HepG2 (cell line): ENCODE results near the gene GINS2. TPM values are rescaled to one million over a fixed set of nuclear protein-coding genes. Genes with fewer than 3 reads are reported as not detected.
A peak's percentile ranks its signal among the peaks of the same experiment; 100 is the strongest.

Experiments used
- ATAC-seq: fragments of 200-7000 bp; cut with Tn5 transposase; 3 replicates; pipeline ENCODE4 v1.9.1; 2020; ENCODE audit warnings: mild to moderate bottlenecking, moderate library complexity
- BruUV-seq: library from RNA; stranded (reverse); fragments of 400-500 nt; replicated peaks from 2 replicates; lab custom pipeline; 2021; lab: Mats Ljungman, UMichigan
- CTCF ChIA-PET: fragments of 300-600 bp; formaldehyde crosslinking; extraction: SDS; loops from one replicate; lab custom pipeline; 2021; ENCODE audit warnings: low total read pairs, inconsistent platforms, low intra/inter-chr PET ratio; lab: Yijun Ruan, JAX
- POLR2A ChIA-PET: fragments of 350-600 bp; sonication (Branson Sonifier 250); formaldehyde crosslinking; loops from one replicate; lab custom pipeline; 2020; ENCODE audit warnings: antibody characterized with exemption, inconsistent platforms; lab: Yijun Ruan, JAX
- DNase-seq: peaks from one replicate; pipeline ENCODE4 v3.0.0-alpha.2; 2015; ENCODE audit warnings: low spot score
- FAIRE-seq: peaks from 3 replicates; lab custom pipeline; 2011; peaks lifted over from hg19 to GRCh38; lab: Jason Lieb, UNC
- H2AFZ ChIP-seq: one replicate; pipeline ENCODE4 v1.6.1; 2011; ENCODE audit warnings: low read length, inconsistent platforms
- H3K27ac ChIP-seq: fragments of 300-600 bp; 3 replicates; pipeline ENCODE4 v1.8.0; 2011; ENCODE audit warnings: mixed run types, mild to moderate bottlenecking, mixed read lengths, low read length, inconsistent platforms; ENCODE audit not compliant: insufficient read depth; ENCODE audit errors: extremely low read length
- H3K27me3 ChIP-seq, 2 experiments: fragments of 200-600 bp in 1 of 2; 2 replicates in 1 of 2; 3 replicates in 1 of 2; pipeline versions ENCODE4 v1.6.0 to v1.8.0; 2011; ENCODE audit warnings: low read length in 2 of 2, mild to moderate bottlenecking in 2 of 2, moderate library complexity in 2 of 2, inconsistent platforms in 1 of 2; ENCODE audit not compliant: insufficient read depth in 2 of 2, control insufficient read depth in 1 of 2
- H3K36me3 ChIP-seq, 2 experiments: fragments of 200-600 bp in 1 of 2; replicated peaks in 1 of 2; 2 replicates in 1 of 2; 3 replicates in 1 of 2; pipeline versions ENCODE4 v1.5.1 to v1.8.0; 2011; ENCODE audit warnings: low read length in 2 of 2, inconsistent platforms in 1 of 2; ENCODE audit not compliant: insufficient read depth in 2 of 2, control insufficient read depth in 1 of 2
- H3K4me1 ChIP-seq: 2 replicates; pipeline ENCODE4 v1.5.1; 2012; ENCODE audit warnings: low read length, inconsistent platforms; ENCODE audit not compliant: insufficient read depth
- H3K4me2 ChIP-seq: 2 replicates; pipeline ENCODE4 v1.6.0; 2011; ENCODE audit warnings: low read depth, low read length, inconsistent platforms
- H3K4me3 ChIP-seq, 3 experiments: fragments of 200-600 bp in 1 of 3; sonication (generic), shearing (Covaris generic) in 1 of 3; replicated peaks in 1 of 3; 2 replicates each; pipeline ENCODE4 v1.5.1; 2011 to 2016; ENCODE audit warnings: low read length in 3 of 3, inconsistent platforms in 2 of 3, low read depth in 2 of 3, mild to moderate bottlenecking in 2 of 3, control low read depth in 1 of 3, mixed read lengths in 1 of 3; ENCODE audit not compliant: insufficient read depth in 1 of 3
- H3K79me2 ChIP-seq: one replicate; pipeline ENCODE4 v1.6.1; 2011; ENCODE audit warnings: low read length, inconsistent platforms; ENCODE audit not compliant: insufficient read depth
- H3K9ac ChIP-seq: 2 replicates; pipeline ENCODE4 v1.6.0; 2011; ENCODE audit warnings: mild to moderate bottlenecking, low read depth, low read length, inconsistent platforms; ENCODE audit not compliant: insufficient read depth
- H3K9me3 ChIP-seq: 2 replicates; pipeline ENCODE4 v1.5.1; 2012; ENCODE audit warnings: mild to moderate bottlenecking, low read length
- H4K20me1 ChIP-seq: 2 replicates; pipeline ENCODE4 v1.6.0; 2011; ENCODE audit warnings: inconsistent platforms, mild to moderate bottlenecking, low read length, moderate library complexity; ENCODE audit not compliant: insufficient read depth
- EHMT2 ChIP-seq: fragments of 200-600 bp; sonication (generic); IDR thresholded peaks from 2 replicates; pipeline ENCODE4 v1.7.0; 2017; ENCODE audit warnings: antibody characterized with exemption, low read depth, low read length, borderline replicate concordance
- ELK4 ChIP-seq: sonication (generic); formaldehyde crosslinking; IDR thresholded peaks from 2 replicates; pipeline ENCODE4 v1.9.0; 2021; ENCODE audit warnings: missing genetic modification reagents, borderline replicate concordance
- ETS1 ChIP-seq: sonication (generic); formaldehyde crosslinking; IDR thresholded peaks from 2 replicates; pipeline ENCODE4 v1.4.0; 2020; ENCODE audit warnings: missing genetic modification reagents
- HNRNPLL ChIP-seq: fragments of 200-400 bp; formaldehyde crosslinking; IDR thresholded peaks from 2 replicates; pipeline ENCODE4 v1.6.1; 2017; ENCODE audit warnings: mild to moderate bottlenecking, low read depth, low read length; ENCODE audit not compliant: poor library complexity, severe bottlenecking
- JUNB ChIP-seq: sonication (generic); formaldehyde crosslinking; IDR thresholded peaks from 2 replicates; pipeline ENCODE4 v1.8.0; 2022; ENCODE audit warnings: missing genetic modification reagents, mild to moderate bottlenecking, borderline replicate concordance
- KDM5A ChIP-seq: fragments of 200-600 bp; sonication (generic); IDR thresholded peaks from 2 replicates; pipeline ENCODE4 v1.7.0; 2018; ENCODE audit warnings: antibody characterized with exemption, mild to moderate bottlenecking, low read length, borderline replicate concordance
- KDM5B ChIP-seq: sonication (generic); formaldehyde crosslinking; IDR thresholded peaks from 2 replicates; pipeline ENCODE4 v1.4.0; 2020; ENCODE audit warnings: missing genetic modification reagents, mild to moderate bottlenecking, borderline replicate concordance
- MLLT10 ChIP-seq: sonication (generic); formaldehyde crosslinking; IDR thresholded peaks from 2 replicates; pipeline ENCODE4 v1.4.0; 2020; ENCODE audit warnings: missing genetic modification reagents
- NPAS2 ChIP-seq: sonication (generic); formaldehyde crosslinking; IDR thresholded peaks from 2 replicates; pipeline ENCODE4 v1.8.0; 2022; ENCODE audit warnings: mild to moderate bottlenecking, missing genetic modification reagents, borderline replicate concordance
- NR0B2 ChIP-seq: sonication (generic); formaldehyde crosslinking; IDR thresholded peaks from 2 replicates; pipeline ENCODE4 v1.4.0; 2020; ENCODE audit warnings: mild to moderate bottlenecking, missing genetic modification reagents
- RBM22 ChIP-seq: fragments of 200-400 bp; formaldehyde crosslinking; optimal IDR thresholded peaks from 2 replicates; pipeline ENCODE3; 2017; ENCODE audit warnings: mild to moderate bottlenecking, low read length, moderate library complexity
- SP2 ChIP-seq: sonication (generic); formaldehyde crosslinking; IDR thresholded peaks from 2 replicates; pipeline ENCODE4 v1.5.1; 2020; ENCODE audit warnings: mild to moderate bottlenecking, missing genetic modification reagents
- TARDBP ChIP-seq: sonication (generic); formaldehyde crosslinking; IDR thresholded peaks from 2 replicates; pipeline ENCODE4 v1.8.0; 2022; ENCODE audit warnings: mild to moderate bottlenecking, missing genetic modification reagents
- TEAD3 ChIP-seq: optimal IDR thresholded peaks from 2 replicates; pipeline ENCODE3; 2016; ENCODE audit warnings: borderline replicate concordance
- TEF ChIP-seq: sonication (generic); formaldehyde crosslinking; IDR thresholded peaks from 2 replicates; pipeline ENCODE4 v1.5.0; 2020; ENCODE audit warnings: missing genetic modification reagents
- ZNF205 ChIP-seq: IDR thresholded peaks from 2 replicates; pipeline ENCODE4 v1.6.1; 2018; ENCODE audit warnings: missing biosample characterization, missing genetic modification reagents
- ZNF570 ChIP-seq: sonication (generic); formaldehyde crosslinking; IDR thresholded peaks from 2 replicates; pipeline ENCODE4 v1.4.0; 2020; ENCODE audit warnings: mild to moderate bottlenecking, missing genetic modification reagents, borderline replicate concordance
- WGBS: methylation state at CpG from one replicate; pipeline ENCODE4 v1.1.6; 2017; ENCODE audit warnings: low lambda C conversion rate; 5-methylcytosine and 5-hydroxymethylcytosine counted together
- in situ Hi-C: cut with HindIII; loops from 2 replicates; pipeline ENCODE4 v1.10.0; 2017; ENCODE audit warnings: low pct_unique_long_range_greater_than_20kb; ENCODE audit not compliant: extremely low pct_ligation_motif_present
- intact Hi-C: fragments of 100-400 bp; cut with micrococcal nuclease; formaldehyde crosslinking; loops from one replicate; pipeline ENCODE4 v1.10.0; 2022; ENCODE audit not compliant: unreplicated experiment
- polyA plus RNA-seq, 8 experiments: library from polyadenylated mRNA; depleted of rRNA in 3 of 8; stranded (reverse) in 7 of 8; unstranded in 1 of 8; fragments of >200 nt; fragmentation: Illumina TruSeq in 4 of 8; extraction: Trizol in 4 of 8; gene quantifications; 2 replicates each; pipeline versions ENCODE4 v1.2.1 to v1.2.3, GENCODE V29; 2011 to 2016; ENCODE audit warnings: low read depth in 4 of 8, missing spikeins in 1 of 8, mixed read lengths in 1 of 8; ENCODE audit not compliant: insufficient read depth in 1 of 8
- total RNA-seq, 5 experiments: library from RNA; depleted of rRNA; stranded (reverse); fragments of >200 nt; fragmentation: Illumina TruSeq; extraction: Trizol; gene quantifications; 2 replicates each; pipeline ENCODE4 v1.2.3, GENCODE V29; 2016; ENCODE audit warnings: low read depth in 1 of 5

Gene GINS2
- total and polyA plus RNA-seq, 2 of the 13 experiments (the other 11 are each of a cell fraction or from before 2014, with no cell fraction given), result 10.6 to 48.3 TPM

- Histone ChIP-seq H3K36me3 (peaks cover 37 to 43% of the 10 kb centered on the region in 2 experiments; a peak in 4 of 5 replicates), H3K4me3 (no peak overlapping the region), H3K27ac (no peak overlapping the region), H3K9me3 (no peaks in the 10 kb centered on the region), H3K27me3 (no peaks in the 10 kb centered on the region)
- intact Hi-C loops, result no loop called here
- no TSS peak for BruUV-seq
- ATAC-seq (no peak), DNase-seq (no peak)
- POLR2A ChIA-PET, result no interaction called here
- TF ChIP-seq ETS1 (CRISPR knock-in tag), result no peak
- no peak for TF ChIP-seq JUNB (CRISPR knock-in tag)
- no peak for TF ChIP-seq KDM5A
- no peak for TF ChIP-seq EHMT2
- TF ChIP-seq TARDBP (CRISPR knock-in tag), result no peak
- no peak for TF ChIP-seq ZNF570
- TF ChIP-seq SP2 (CRISPR knock-in tag), result no peak
- peak; percentile 31; the same call in 1 of the 2 replicates for TF ChIP-seq KDM5B (CRISPR knock-in tag)
- TF ChIP-seq HNRNPLL, result peak; percentile 8
- TF ChIP-seq RBM22, result peak; percentile 22
- no peak for TF ChIP-seq ELK4 (CRISPR knock-in tag)
- no peak for TF ChIP-seq MLLT10 (CRISPR knock-in tag)
- TF ChIP-seq TEAD3 (CRISPR knock-in tag), result no peak
- no peak for TF ChIP-seq TEF (CRISPR knock-in tag)
- TF ChIP-seq NPAS2 (CRISPR knock-in tag), result no peak
- 0 out of 2 replicates have a peak, but pooled peaks have one; percentile 2 for TF ChIP-seq NR0B2 (CRISPR knock-in tag)
- TF ChIP-seq ZNF205 (CRISPR knock-in tag), result no peak
- TF ChIP-seq, all 625 proteins: peak for 4
- no peak overlapping the region for H3K9ac ChIP-seq
- no peak overlapping the region for H2AFZ ChIP-seq
- H4K20me1 ChIP-seq, result peaks cover 82% of the 10 kb centered on the region
- in situ Hi-C loops, result no loop called here
- peaks cover 40% of the 10 kb centered on the region for H3K4me1 ChIP-seq
- H3K79me2 ChIP-seq, result peaks cover 33% of the 10 kb centered on the region
- FAIRE-seq, result no peak
- WGBS, result 95% methylated on average over 13 of the region's 15 CpGs
- CTCF ChIA-PET, result no interaction called here
- no peak overlapping the region for H3K4me2 ChIP-seq
Measured at GRCh38 chr16:85646976-85647375, 41.8 kb downstream of the GINS2 start.
